ENCODE measurements around the gene PHACTR4. TPM values are rescaled to one million over a fixed set of nuclear protein-coding genes. Genes with fewer than 3 reads are reported as not detected.

The PHACTR4 gene
- total and polyA plus RNA-seq, 2 of the 8 experiments (the other 6 are each of a cell fraction or from before 2014, with no cell fraction given), result 23.7 to 57.8 TPM

- TF ChIP-seq KDM1A (IDR thresholded peaks at IDR 0.05; ENCODE audit: borderline replicate concordance, low read length), result no peak
- no peak for TF ChIP-seq ATF2 (IDR thresholded peaks at IDR 0.05; ENCODE audit: low read length)
- no peak for TF ChIP-seq ATF3 (IDR thresholded peaks at IDR 0.05; ENCODE audit: insufficient read depth, low read depth, low read length)
These were observed 41.3 kb upstream of the PHACTR4 start (continued) for GRCh38 chr1:28328228-28328648.

All from H1 (cell line).